Activated CD8-positive, alpha-beta T cell treated with anti-CD3 and anti-CD28 coated beads, Interleukin-2, amount 10 ng/mL, durations not matched to agents 7 days and 5 days (primary cell): ENCODE measurements around the gene SPANXN3. TPM values are rescaled to one million over a fixed set of nuclear protein-coding genes. Genes with fewer than 3 reads are reported as not detected.
"Not testable (repeated sequence)": the region's sequence is repeated elsewhere in the genome, so short reads cannot be mapped to it uniquely, and the experiment has no call there.

Experiments
- ATAC-seq: fragments of 150-1000 bp; cut with Tn5 transposase; one replicate; pipeline ENCODE4 v1.10.0; 2021; ENCODE audit warnings: moderate library complexity
- CTCF ChIA-PET: fragments of 350-600 bp; sonication (Branson Sonifier 250); formaldehyde crosslinking; loops from one replicate; lab custom pipeline; 2021; ENCODE audit warnings: antibody characterized with exemption; lab: Charles Lee
- POLR2A ChIA-PET: fragments of 350-600 bp; sonication (Branson Sonifier 250); formaldehyde crosslinking; loops from one replicate; lab custom pipeline; 2021; ENCODE audit warnings: antibody characterized with exemption; lab: Charles Lee
- DNase-seq: peaks from one replicate; pipeline ENCODE4 v3.0.0-alpha.2; 2020
- H3K27ac Mint-ChIP-seq: one replicate; pipeline ENCODE4 v1.8.0; 2021; ENCODE audit warnings: mild to moderate bottlenecking, mixed read lengths
- H3K27me3 Mint-ChIP-seq: one replicate; pipeline ENCODE4 v1.8.0; 2021; ENCODE audit warnings: low read depth, mixed read lengths
- H3K36me3 Mint-ChIP-seq: one replicate; pipeline ENCODE4 v1.8.0; 2021; ENCODE audit warnings: low read depth, mixed read lengths
- H3K4me1 Mint-ChIP-seq: one replicate; pipeline ENCODE4 v1.8.0; 2021; ENCODE audit warnings: low read depth, mixed read lengths
- H3K4me3 Mint-ChIP-seq: one replicate; pipeline ENCODE4 v1.8.0; 2021; ENCODE audit warnings: mild to moderate bottlenecking, mixed read lengths
- H3K9me3 Mint-ChIP-seq: one replicate; pipeline ENCODE4 v1.8.0; 2022; ENCODE audit warnings: mixed read lengths; ENCODE audit not compliant: insufficient read depth
- total RNA-seq, 2 experiments: library from RNA; stranded (reverse); gene quantifications; one replicate each; pipeline ENCODE4 v1.2.3, GENCODE V29; 2021

Gene SPANXN3
- not detected for total RNA-seq

DNA sequence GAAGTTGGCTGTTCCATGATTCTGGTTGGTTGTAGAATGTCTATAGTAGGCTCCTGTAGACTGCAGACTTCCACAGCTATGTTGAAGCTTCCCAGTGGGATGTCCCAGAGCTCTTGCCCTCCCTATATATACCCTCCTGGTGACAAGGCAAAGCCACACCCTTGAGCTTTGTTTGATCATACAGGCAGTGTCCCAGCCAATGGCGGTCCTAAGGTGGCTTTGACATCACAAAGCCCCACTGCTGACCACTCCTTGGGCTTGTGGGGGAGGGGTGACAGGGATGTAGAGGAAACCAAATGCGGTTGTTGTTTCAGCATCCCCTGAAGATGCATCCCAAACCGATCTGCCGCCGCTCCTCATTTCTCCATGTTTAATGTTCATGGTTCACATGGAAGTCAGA, at the start of gene SPANXN3:
Gene SPANXN3 (minus strand): TSS at position 101 of the 400 bp plus-strand sequence. CDS start 84 bp downstream, at position 17.
- H3K4me1 Mint-ChIP-seq, H3K27me3 Mint-ChIP-seq, H3K4me3 Mint-ChIP-seq, CTCF ChIA-PET, H3K9me3 Mint-ChIP-seq, ATAC-seq, H3K36me3 Mint-ChIP-seq, DNase-seq, H3K27ac Mint-ChIP-seq, POLR2A ChIA-PET: not testable (repeated sequence)

DNA sequence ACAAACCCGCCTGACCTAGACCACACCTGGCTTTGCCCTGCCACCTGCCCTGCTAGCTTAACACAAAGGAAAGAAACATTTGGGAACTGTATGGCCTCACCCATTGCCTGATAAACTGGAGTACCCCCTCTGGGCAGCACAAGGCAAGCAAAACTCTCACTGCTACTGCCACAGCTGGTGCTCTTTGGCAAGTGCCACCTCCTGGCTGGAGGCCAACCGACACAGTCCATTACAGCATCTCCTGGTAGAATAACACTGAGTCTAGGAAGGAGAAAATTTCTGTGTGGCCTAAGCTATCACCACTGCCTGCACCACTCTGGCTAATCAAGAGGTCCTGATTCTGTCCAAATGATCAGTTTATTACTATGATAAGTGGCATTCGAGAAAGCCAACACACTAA, 18.9 kb upstream of the SPANXN3 start:
- Mint-ChIP-seq H3K9me3 (no peaks in the 10 kb centered on the region), H3K27me3 (no peaks in the 10 kb centered on the region), H3K4me3 (no peak overlapping the region), H3K27ac (no peak overlapping the region), H3K36me3 (no peaks in the 10 kb centered on the region), H3K4me1 (no peaks in the 10 kb centered on the region)
- DNase-seq (no peak), ATAC-seq (no peak)
- ChIA-PET CTCF (no interaction called here), POLR2A (no interaction called here)

GRCh38 chrX:143502196-143502595, 15.1 kb downstream of the SPANXN3 start:
- H3K27ac Mint-ChIP-seq, POLR2A ChIA-PET, ATAC-seq, H3K9me3 Mint-ChIP-seq, H3K27me3 Mint-ChIP-seq, DNase-seq, H3K36me3 Mint-ChIP-seq, CTCF ChIA-PET, H3K4me1 Mint-ChIP-seq, H3K4me3 Mint-ChIP-seq: not testable (repeated sequence)

DNA sequence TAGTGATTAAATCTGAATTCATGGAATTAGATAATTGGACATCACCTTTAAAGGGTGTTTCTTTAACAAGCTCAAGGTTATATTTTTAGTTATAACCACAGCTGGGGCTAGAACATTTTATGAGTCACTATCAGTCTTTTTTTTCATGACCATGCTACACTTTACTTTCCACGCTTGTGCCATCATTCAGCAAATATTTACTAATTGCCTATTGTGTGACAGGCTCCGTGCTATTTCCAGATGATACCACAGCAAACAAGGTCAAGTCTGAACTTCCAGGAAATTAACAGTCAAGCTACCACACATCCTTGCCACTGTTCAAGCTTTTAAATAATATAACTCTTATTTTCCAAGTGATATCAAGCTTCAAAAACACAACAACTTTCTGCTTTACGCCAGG, 16.5 kb downstream of the SPANXN3 start:
- Mint-ChIP-seq H3K36me3 (no peaks in the 10 kb centered on the region), H3K27me3 (no peaks in the 10 kb centered on the region), H3K4me1 (no peaks in the 10 kb centered on the region), H3K4me3 (no peak overlapping the region), H3K27ac (no peak overlapping the region), H3K9me3 (peaks cover 3% of the 10 kb centered on the region)
- ChIA-PET POLR2A (no interaction called here), CTCF (no interaction called here)
- DNase-seq (no peak), ATAC-seq (no peak)

- CTCF ChIA-PET = no interaction called here
- Mint-ChIP-seq H3K27me3 (no peaks in the 10 kb centered on the region), H3K27ac (no peak overlapping the region), H3K9me3 (peaks cover 3% of the 10 kb centered on the region), H3K4me3 (no peak overlapping the region), H3K36me3 (no peaks in the 10 kb centered on the region), H3K4me1 (no peaks in the 10 kb centered on the region)
- POLR2A ChIA-PET = no interaction called here
- ATAC-seq (no peak), DNase-seq (no peak)
These were observed 31.2 kb downstream of the SPANXN3 start for GRCh38 chrX:143486105-143486504.

DNA sequence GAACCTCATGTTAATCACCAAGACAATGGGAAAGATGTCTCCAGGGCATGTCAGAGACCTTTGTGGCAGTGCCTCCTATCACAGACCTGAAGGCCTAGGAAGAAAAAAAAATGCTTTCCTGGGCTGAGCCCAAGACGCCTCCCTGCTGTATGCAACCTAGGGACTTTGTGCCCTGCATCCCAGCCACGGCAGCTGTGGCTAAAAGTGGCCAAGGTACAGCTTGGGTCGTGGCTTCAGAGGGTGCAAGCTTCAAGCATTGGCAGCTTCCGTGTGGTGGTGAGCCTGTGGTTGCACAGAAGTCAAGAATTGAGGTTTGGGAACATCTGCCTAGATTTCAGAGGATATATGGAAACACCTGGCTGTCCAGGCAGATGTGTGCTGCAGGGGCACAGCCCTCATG, 40.5 kb downstream of the SPANXN3 start:
- ATAC-seq (no peak), DNase-seq (no peak)
- Mint-ChIP-seq H3K9me3 (peaks cover 3% of the 10 kb centered on the region), H3K27ac (no peak overlapping the region), H3K36me3 (no peaks in the 10 kb centered on the region), H3K4me1 (no peaks in the 10 kb centered on the region), H3K4me3 (no peak overlapping the region), H3K27me3 (no peaks in the 10 kb centered on the region)
- POLR2A ChIA-PET = no interaction called here
- CTCF ChIA-PET = no interaction called here

GRCh38 chrX:143472347-143472938, 44.8 kb downstream of the SPANXN3 start:
- Mint-ChIP-seq H3K36me3 (no peaks in the 10 kb centered on the region), H3K27ac (no peak overlapping the region), H3K9me3 (no peaks in the 10 kb centered on the region), H3K4me1 (no peaks in the 10 kb centered on the region), H3K27me3 (no peaks in the 10 kb centered on the region), H3K4me3 (no peak overlapping the region)
- no peak for ATAC-seq
- no peak for DNase-seq
- ChIA-PET POLR2A (no interaction called here), CTCF (no interaction called here)

GRCh38 chrX:143466130-143466529, 51.1 kb downstream of the SPANXN3 start:
- Mint-ChIP-seq H3K27me3 (no peaks in the 10 kb centered on the region), H3K4me3 (no peak overlapping the region), H3K36me3 (no peaks in the 10 kb centered on the region), H3K27ac (no peak overlapping the region), H3K9me3 (no peaks in the 10 kb centered on the region), H3K4me1 (no peaks in the 10 kb centered on the region)
- DNase-seq (no peak), ATAC-seq (no peak)
- ChIA-PET CTCF (no interaction called here), POLR2A (no interaction called here)

DNA sequence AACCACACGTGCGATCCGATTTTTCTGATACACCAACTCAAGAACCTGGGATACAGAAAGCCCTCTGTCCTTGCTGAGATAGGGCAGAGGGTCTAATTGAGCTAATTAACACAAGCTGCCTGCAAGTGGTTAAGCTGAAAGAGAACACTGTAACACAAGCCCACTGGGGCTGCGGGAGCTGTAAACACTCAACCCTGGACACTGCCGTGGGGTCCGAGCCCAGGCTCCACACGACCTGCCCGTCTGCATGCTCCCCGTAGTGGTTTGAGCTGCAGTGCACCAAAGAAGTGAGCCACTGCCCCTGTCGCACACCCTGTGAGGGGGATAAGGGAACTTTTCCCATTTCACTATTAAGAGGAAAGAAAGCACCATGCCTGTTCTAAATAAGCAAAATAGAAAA, 54.6 kb downstream of the SPANXN3 start:
- H3K27me3 Mint-ChIP-seq = no peaks in the 10 kb centered on the region
- H3K9me3 Mint-ChIP-seq = no peaks in the 10 kb centered on the region
- no peak overlapping the region for H3K4me3 Mint-ChIP-seq
- ATAC-seq = no peak
- H3K27ac Mint-ChIP-seq = no peak overlapping the region
- no peaks in the 10 kb centered on the region for H3K4me1 Mint-ChIP-seq
- POLR2A ChIA-PET = no interaction called here
- H3K36me3 Mint-ChIP-seq = no peaks in the 10 kb centered on the region
- CTCF ChIA-PET = no interaction called here
- DNase-seq = no peak

GRCh38 chrX:143461606-143462005, 55.7 kb downstream of the SPANXN3 start:
- Mint-ChIP-seq H3K4me1 (no peaks in the 10 kb centered on the region), H3K9me3 (no peaks in the 10 kb centered on the region), H3K27me3 (no peaks in the 10 kb centered on the region), H3K36me3 (no peaks in the 10 kb centered on the region), H3K27ac (no peak overlapping the region), H3K4me3 (no peak overlapping the region)
- ChIA-PET CTCF (no interaction called here), POLR2A (no interaction called here)
- DNase-seq (no peak), ATAC-seq (no peak)

Other genes with a start within 250 kb of the SPANXN3 start
- gene SLITRK4, start 118.6 kb upstream of the SPANXN3 start, total RNA-seq = not detected
- gene SPANXN2, start 203.3 kb upstream of the SPANXN3 start, total RNA-seq = not detected